ENCODE results near the gene ITPK1. TPM values are rescaled to one million over a fixed set of nuclear protein-coding genes. Genes with fewer than 3 reads are reported as not detected.

The ITPK1 gene
- total and polyA plus RNA-seq, 2 experiments from 2014 or later, result 33.0 to 42.9 TPM

GRCh38 chr14:93072659-93073357 lies 42.9 kb downstream of the ITPK1 start:
- Histone ChIP-seq H3K4me3 (no peak overlapping the region), H3K4me1 (ENCODE audit: low read depth) (no peaks in the 10 kb centered on the region), H3K27ac (no peak overlapping the region), H3K36me3 (no peaks in the 10 kb centered on the region), H3K9me3 (ENCODE audit: low read depth) (no peaks in the 10 kb centered on the region), H3K27me3 (no peaks in the 10 kb centered on the region)
- TF ChIP-seq, protein P1, sequence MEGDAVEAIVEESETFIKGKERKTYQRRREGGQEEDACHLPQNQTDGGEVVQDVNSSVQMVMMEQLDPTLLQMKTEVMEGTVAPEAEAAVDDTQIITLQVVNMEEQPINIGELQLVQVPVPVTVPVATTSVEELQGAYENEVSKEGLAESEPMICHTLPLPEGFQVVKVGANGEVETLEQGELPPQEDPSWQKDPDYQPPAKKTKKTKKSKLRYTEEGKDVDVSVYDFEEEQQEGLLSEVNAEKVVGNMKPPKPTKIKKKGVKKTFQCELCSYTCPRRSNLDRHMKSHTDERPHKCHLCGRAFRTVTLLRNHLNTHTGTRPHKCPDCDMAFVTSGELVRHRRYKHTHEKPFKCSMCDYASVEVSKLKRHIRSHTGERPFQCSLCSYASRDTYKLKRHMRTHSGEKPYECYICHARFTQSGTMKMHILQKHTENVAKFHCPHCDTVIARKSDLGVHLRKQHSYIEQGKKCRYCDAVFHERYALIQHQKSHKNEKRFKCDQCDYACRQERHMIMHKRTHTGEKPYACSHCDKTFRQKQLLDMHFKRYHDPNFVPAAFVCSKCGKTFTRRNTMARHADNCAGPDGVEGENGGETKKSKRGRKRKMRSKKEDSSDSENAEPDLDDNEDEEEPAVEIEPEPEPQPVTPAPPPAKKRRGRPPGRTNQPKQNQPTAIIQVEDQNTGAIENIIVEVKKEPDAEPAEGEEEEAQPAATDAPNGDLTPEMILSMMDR (IDR thresholded peaks at IDR 0.05; ENCODE audit: low read depth, low read length), result no peak
- no peak for DNase-seq (ENCODE audit: low read depth in 1 of 2, low spot score in 1 of 2)

DNA sequence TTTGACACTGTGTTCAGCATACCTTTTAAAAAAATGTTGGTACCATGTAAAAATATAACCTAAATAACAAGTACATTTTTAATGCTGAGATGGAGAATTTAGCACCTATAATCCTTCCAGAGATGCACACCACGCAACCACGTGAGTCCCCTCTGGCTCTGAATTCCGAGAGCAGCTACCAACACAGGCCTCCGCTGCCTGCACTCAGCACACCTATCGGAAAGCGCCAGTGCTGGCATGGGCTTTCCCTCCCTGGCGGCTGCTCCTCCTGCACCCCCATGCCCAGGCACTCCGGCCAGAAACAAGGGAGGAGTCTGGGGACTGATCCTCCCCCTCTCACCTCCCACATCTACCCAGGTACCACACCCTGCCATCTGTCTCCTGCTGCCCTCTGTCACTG lies 47.0 kb downstream of the ITPK1 start:
- Histone ChIP-seq H3K27ac (no peak overlapping the region), H3K27me3 (no peaks in the 10 kb centered on the region), H3K36me3 (no peaks in the 10 kb centered on the region), H3K4me1 (ENCODE audit: low read depth) (peaks cover 12% of the 10 kb centered on the region), H3K9me3 (ENCODE audit: low read depth) (no peaks in the 10 kb centered on the region), H3K4me3 (no peak overlapping the region)
- no peak for DNase-seq (ENCODE audit: low read depth in 1 of 2, low spot score in 1 of 2)
- TF ChIP-seq, protein P1 (IDR thresholded peaks at IDR 0.05; ENCODE audit: low read depth, low read length), result no peak

- Histone ChIP-seq H3K27me3 (no peaks in the 10 kb centered on the region), H3K4me3 (no peak overlapping the region), H3K36me3 (no peaks in the 10 kb centered on the region), H3K4me1 (ENCODE audit: low read depth) (peaks cover 21% of the 10 kb centered on the region), H3K9me3 (ENCODE audit: low read depth) (no peaks in the 10 kb centered on the region), H3K27ac (no peak overlapping the region)
- no peak for DNase-seq (ENCODE audit: low read depth in 1 of 2, low spot score in 1 of 2)
- TF ChIP-seq, protein P1 (IDR thresholded peaks at IDR 0.05; ENCODE audit: low read depth, low read length), result no peak
Measured at GRCh38 chr14:93067088-93067487, 48.6 kb downstream of the ITPK1 start.

DNA sequence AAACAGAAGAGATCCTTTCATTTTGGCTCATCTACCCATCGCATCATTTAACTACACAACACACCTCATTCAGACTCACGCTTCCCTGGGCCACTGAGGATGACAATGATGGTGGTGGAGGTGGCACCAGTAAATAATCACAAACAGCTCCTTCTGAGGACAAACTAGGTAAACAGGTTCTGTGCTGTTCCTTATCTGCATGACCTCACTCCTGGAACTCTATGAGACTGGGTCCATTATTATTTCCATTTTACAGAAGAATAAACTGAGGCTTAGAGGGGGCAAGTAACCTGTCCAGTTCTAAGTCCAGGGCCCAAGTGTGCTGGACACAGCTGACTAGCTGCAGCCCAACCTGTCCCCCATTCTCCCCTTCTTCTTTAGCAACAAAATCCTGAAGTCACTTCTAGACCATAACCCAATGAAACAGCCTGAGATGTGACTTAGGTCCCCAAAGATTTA lies 50.4 kb downstream of the ITPK1 start:
- Histone ChIP-seq H3K27me3 (no peaks in the 10 kb centered on the region), H3K4me3 (no peak overlapping the region), H3K36me3 (no peaks in the 10 kb centered on the region), H3K9me3 (ENCODE audit: low read depth) (no peaks in the 10 kb centered on the region), H3K4me1 (ENCODE audit: low read depth) (peaks cover 39% of the 10 kb centered on the region), H3K27ac (peak overlapping the region; percentile 63)
- TF ChIP-seq, protein P1 (IDR thresholded peaks at IDR 0.05; ENCODE audit: low read depth, low read length), result no peak
- DNase-seq (ENCODE audit: low read depth in 1 of 2, low spot score in 1 of 2), result no peak

- H3K9me3 ChIP-seq (ENCODE audit: low read depth), result no peaks in the 10 kb centered on the region
- H3K27me3 ChIP-seq, result no peaks in the 10 kb centered on the region
- TF ChIP-seq, protein P1 (IDR thresholded peaks at IDR 0.05; ENCODE audit: low read depth, low read length), result no peak
- H3K4me1 ChIP-seq (ENCODE audit: low read depth), result peaks cover 44% of the 10 kb centered on the region
- DNase-seq (ENCODE audit: low read depth in 1 of 2, low spot score in 1 of 2), result no peak
- no peak overlapping the region for H3K4me3 ChIP-seq
- no peaks in the 10 kb centered on the region for H3K36me3 ChIP-seq
- H3K27ac ChIP-seq, result peak overlapping the region; percentile 63
Measured at GRCh38 chr14:93064411-93065271, 51.1 kb downstream of the ITPK1 start.
